ENCODE data around the gene CNOT10.
"Not testable (repeated sequence)": the region's sequence is repeated elsewhere in the genome, so short reads cannot be mapped to it uniquely, and the experiment has no call there.

The CNOT10 gene

DNA sequence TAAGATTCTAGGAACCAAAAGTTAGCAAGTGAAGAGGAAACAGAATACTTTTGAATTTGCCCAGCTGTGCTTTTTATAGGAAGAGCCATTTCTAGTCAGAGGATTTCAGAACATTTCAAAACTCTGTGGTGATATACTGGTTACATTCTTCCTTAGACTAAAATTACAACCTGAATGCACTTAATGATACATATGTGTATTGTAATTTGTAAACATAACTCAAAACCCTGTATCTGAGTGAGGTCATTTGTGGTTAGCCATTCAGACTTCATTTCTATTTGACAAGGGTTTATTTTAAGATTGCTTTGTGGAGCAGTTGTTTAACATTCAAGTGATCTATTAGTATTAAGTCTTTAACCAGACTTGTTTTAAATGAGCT is 73.4 kb downstream of the CNOT10 start:
- TF ChIP-seq, protein P1, sequence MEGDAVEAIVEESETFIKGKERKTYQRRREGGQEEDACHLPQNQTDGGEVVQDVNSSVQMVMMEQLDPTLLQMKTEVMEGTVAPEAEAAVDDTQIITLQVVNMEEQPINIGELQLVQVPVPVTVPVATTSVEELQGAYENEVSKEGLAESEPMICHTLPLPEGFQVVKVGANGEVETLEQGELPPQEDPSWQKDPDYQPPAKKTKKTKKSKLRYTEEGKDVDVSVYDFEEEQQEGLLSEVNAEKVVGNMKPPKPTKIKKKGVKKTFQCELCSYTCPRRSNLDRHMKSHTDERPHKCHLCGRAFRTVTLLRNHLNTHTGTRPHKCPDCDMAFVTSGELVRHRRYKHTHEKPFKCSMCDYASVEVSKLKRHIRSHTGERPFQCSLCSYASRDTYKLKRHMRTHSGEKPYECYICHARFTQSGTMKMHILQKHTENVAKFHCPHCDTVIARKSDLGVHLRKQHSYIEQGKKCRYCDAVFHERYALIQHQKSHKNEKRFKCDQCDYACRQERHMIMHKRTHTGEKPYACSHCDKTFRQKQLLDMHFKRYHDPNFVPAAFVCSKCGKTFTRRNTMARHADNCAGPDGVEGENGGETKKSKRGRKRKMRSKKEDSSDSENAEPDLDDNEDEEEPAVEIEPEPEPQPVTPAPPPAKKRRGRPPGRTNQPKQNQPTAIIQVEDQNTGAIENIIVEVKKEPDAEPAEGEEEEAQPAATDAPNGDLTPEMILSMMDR (IDR thresholded peaks at IDR 0.05): no peak
- TF ChIP-seq ZFX (IDR thresholded peaks at IDR 0.05; ENCODE audit: borderline replicate concordance): no peak
- H3K27ac ChIP-seq: no peak overlapping the region

DNA sequence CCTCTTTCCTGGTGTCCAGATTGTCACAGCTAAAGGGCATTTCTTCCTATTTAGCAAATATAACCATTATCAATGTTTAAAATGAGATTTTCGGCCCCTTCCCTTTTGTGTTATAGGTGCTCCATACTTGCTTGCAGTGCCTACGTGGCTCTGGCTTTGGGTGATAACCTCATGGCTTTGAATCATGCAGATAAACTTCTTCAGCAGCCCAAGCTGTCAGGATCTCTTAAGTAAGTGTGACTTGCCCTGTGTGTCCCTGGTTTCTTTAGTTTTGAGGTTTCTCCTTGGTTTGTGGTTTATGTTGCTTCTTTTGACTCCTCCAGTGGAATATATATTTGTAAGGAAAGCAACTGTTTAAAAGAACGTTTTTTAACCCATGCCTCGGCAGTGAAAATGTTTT is 74.4 kb downstream of the CNOT10 start:
- no peak overlapping the region for H3K27ac ChIP-seq

DNA sequence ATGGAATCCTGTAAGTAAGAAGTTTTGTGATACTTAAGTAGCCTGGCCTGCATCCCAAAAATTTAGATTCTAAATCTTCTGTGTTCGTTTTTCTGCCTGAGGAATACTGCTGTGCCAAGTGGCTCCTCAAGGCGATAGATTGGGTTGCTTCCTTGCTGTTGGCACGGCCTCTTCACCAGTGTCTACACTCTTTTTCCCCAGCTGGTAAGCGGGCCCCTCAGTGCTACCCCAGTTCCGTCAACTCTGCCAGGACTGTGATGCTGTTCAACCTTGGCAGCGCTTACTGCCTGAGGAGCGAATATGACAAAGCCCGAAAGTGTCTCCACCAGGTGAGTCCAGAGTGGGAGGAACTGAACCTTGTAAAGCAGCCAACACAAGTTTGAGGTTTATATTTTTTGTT is 79.5 kb downstream of the CNOT10 start:
- TF ChIP-seq ZFX (IDR thresholded peaks at IDR 0.05; ENCODE audit: borderline replicate concordance): no peak
- TF ChIP-seq, protein P1 (IDR thresholded peaks at IDR 0.05): no peak
- H3K27ac ChIP-seq: no peak overlapping the region

More for the DNA sequence above, 74.4 kb downstream of the CNOT10 start:
- TF ChIP-seq, protein P1 (IDR thresholded peaks at IDR 0.05): no peak
- TF ChIP-seq ZFX (IDR thresholded peaks at IDR 0.05; ENCODE audit: borderline replicate concordance): no peak

DNA sequence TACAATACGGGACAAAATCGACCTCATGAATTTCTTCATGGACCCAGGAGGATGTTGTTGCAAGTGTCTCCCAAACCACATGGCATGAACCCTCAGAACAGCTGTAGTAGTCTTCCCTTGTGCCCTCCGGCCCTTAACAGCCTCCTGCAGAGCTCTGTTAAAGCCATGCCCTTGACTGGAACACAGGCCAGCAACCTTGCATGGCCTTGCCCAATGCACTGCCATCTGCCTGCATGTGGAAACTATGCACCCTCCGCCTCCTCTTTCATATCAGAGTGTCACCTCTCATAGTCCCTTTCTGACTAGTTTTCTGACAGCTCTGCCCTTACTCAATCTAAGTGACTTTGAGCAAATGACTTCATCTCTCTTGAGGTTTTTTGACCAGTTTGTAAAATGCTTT is 93.4 kb downstream of the CNOT10 start:
- H3K27ac ChIP-seq: no peak overlapping the region

DNA sequence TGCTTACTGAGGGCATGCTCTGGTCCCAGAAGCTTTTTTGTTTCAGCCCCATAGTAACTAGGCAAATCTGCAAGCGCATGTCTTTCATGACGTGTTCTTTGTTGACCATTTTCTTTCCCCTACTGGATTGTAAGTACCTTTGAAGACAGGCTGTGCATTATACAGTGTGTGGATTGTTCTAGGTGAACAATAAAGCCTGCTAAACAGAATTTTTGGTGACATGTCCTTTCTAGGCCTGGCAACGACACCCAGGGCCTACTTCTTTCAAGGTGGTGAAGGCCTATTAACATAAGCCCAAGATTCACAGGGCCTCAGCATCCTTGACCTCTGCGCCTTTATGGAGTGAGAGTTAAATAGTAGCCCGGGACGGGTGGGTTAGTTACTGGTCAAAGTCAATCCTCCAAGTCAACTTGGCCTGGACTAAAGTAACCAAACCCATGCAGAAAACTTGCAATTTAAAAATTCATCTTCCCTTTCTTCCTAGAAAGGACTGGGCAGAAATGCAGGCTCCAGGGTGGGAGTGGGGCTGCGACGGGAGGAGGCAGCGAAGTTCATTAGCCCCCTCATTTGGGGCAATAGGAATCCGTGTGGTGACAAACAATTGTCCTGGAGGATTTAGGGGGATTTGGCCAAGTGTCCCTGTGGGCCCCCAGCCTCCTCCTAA is 95.2 kb downstream of the CNOT10 start:
- no peak overlapping the region for H3K27ac ChIP-seq
- no peak for TF ChIP-seq ZFX (IDR thresholded peaks at IDR 0.05; ENCODE audit: borderline replicate concordance)
- TF ChIP-seq, protein P1 (IDR thresholded peaks at IDR 0.05): no peak

More for the DNA sequence above, 93.4 kb downstream of the CNOT10 start:
- TF ChIP-seq, protein P1 (IDR thresholded peaks at IDR 0.05): no peak
- TF ChIP-seq ZFX (IDR thresholded peaks at IDR 0.05; ENCODE audit: borderline replicate concordance): no peak

DNA sequence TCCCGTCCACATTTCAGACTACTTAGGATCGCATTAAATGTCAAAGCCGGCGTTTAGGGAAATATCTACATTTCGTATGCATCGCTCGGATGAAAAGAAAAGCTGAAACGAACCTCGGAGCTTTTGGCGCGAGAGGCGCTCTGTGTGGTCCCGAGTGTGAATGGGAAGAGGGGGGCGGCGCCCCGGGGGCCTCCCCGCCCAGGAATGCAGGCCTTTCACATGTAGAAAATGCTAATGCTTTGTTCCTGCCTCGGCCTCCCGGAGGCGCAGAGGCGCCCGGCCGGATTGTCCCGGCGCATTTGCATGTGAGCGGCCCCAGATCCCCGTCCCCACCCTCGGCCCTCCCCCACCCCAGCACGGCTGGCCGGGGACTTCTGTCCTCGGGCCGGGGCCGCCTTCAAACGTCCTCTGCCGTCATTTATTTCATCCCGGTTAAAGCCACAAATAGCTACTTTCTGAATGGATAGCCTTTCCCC is 95.8 kb downstream of the CNOT10 start:
- TF ChIP-seq, protein P1 (IDR thresholded peaks at IDR 0.05): no peak
- no peak for TF ChIP-seq ZFX (IDR thresholded peaks at IDR 0.05; ENCODE audit: borderline replicate concordance)
- H3K27ac ChIP-seq: peak overlapping the region; percentile 58

DNA sequence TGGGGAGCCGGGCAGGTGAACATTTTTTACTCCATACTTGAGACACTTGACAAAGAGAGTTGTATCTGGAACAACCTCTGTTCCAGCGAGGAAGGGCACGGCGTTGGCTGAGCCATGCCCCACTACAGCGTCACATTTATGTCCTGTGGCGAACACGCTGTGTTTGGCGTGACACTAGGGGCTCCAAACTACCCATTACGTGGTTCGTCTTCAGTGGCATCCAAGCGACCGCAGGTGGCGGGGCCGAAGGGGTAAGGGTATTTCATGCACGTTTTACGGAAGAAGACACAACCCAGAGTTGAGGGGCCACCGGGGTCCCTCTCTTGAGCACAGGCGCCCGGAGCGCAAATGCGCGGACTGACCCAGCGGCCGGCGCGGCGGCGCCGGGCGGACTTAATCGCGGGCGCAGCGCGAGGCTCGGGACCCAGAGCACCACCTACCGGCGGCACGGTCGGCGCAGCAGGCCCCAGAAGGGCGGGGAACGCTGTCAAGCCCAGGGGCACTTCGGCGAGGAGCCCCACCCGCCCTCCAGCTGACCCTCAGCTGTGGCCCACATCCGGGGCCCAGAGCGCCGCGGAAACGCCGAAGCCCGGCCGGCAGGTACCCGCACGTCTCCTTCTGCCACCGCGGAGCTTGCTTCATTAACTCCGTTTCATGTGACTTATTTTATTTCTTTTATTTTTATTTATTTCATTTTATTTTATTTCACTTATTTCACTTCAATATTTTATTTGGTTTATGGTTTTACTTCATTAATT is 96.4 kb downstream of the CNOT10 start:
- H3K27ac ChIP-seq: peak overlapping the region; percentile 58
- no peak for TF ChIP-seq ZFX (IDR thresholded peaks at IDR 0.05; ENCODE audit: borderline replicate concordance)
- TF ChIP-seq, protein P1 (IDR thresholded peaks at IDR 0.05): peak; percentile 96

DNA sequence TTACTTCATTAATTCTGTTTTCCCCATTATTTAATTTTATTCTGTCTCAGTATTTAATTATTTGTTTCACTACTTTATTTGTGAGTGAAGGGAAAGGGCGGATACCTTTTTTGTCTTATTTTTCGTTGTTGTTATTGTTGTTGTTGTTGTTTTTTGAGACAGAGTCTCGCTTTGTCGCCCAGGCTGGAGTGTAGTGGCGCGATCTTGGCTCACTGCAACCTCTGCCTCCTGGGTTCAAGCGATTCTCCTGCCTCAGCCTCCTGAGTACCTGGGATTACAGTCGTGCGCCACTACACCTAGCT is 96.9 kb downstream of the CNOT10 start:
- not testable (repeated sequence) for H3K27ac ChIP-seq

Data from 22Rv1 (cell line).